ENCODE results near the gene SPDYE4. TPM values are rescaled to one million over a fixed set of nuclear protein-coding genes. Genes with fewer than 3 reads are reported as not detected.

SPDYE4 gene
- total and polyA plus RNA-seq, 2 donors (not counting 1 experiment from before 2014, with no cell fraction given), result not detected

- CTCF ChIA-PET, result no interaction called here
- H3K27me3 ChIP-seq (replicated peaks in 1 of 4; ENCODE audit: control extremely low read depth in 1 of 4, control insufficient read depth in 3 of 4, insufficient read depth in 4 of 4, low read length in 3 of 4), result no peaks in the 10 kb centered on the region
- no peak overlapping the region for H3K4me3 ChIP-seq (ENCODE audit: control extremely low read depth in 1 of 5, extremely low read depth in 1 of 5, insufficient read depth in 1 of 5, low read depth in 2 of 5, low read length in 4 of 5)
- H3K9ac ChIP-seq (ENCODE audit: low read length), result no peak overlapping the region
- peaks cover 11% of the 10 kb centered on the region for H3K27me3 Mint-ChIP-seq
- no peaks in the 10 kb centered on the region for H3K36me3 ChIP-seq (replicated peaks in 1 of 2; ENCODE audit: control extremely low read depth in 1 of 2, control insufficient read depth in 1 of 2, extremely low read depth in 1 of 2, insufficient read depth in 2 of 2, low read length in 1 of 2)
- H3K9me3 Mint-ChIP-seq (ENCODE audit: insufficient read depth), result no peaks in the 10 kb centered on the region
- H3K27ac Mint-ChIP-seq, result no peak overlapping the region
- intact Hi-C loops (cut with micrococcal nuclease), result no loop called here
- no peaks in the 10 kb centered on the region for H3K79me2 ChIP-seq (ENCODE audit: control insufficient read depth, insufficient read depth, low read length)
- H3K4me1 ChIP-seq (ENCODE audit: control insufficient read depth in 2 of 2, insufficient read depth in 2 of 2, low read length in 2 of 2), result no peaks in the 10 kb centered on the region
- no peaks in the 10 kb centered on the region for H3K9me3 ChIP-seq (ENCODE audit: control extremely low read depth in 1 of 3, control insufficient read depth in 2 of 3, insufficient read depth in 1 of 3, low read length in 2 of 3)
- WGBS (ENCODE audit: insufficient coverage), result 89% methylated on average over 12 of the region's 13 CpGs
- H3K27ac ChIP-seq (ENCODE audit: low read length in 2 of 2), result no peak overlapping the region
- POLR2A ChIA-PET, result no interaction called here
- H3K4me2 ChIP-seq (replicated peaks; ENCODE audit: low read depth, low read length, poor library complexity, severe bottlenecking), result no peak overlapping the region
- ATAC-seq (ENCODE audit: low read depth), result no peak
- no peak overlapping the region for H3K4me3 Mint-ChIP-seq
- no peak for DNase-seq
- no peak overlapping the region for H2AFZ ChIP-seq (ENCODE audit: insufficient read depth, low read depth, low read length, poor library complexity, severe bottlenecking)
- H3K4me1 Mint-ChIP-seq, result peaks cover 4% of the 10 kb centered on the region
- TF ChIP-seq EZH2 (IDR thresholded peaks at IDR 0.05; ENCODE audit: borderline replicate concordance, insufficient read depth, low read depth, low read length, poor library complexity, severe bottlenecking) (no peak), CTCF (IDR thresholded peaks at IDR 0.05) (no peak)
- H4K20me1 ChIP-seq (ENCODE audit: control insufficient read depth, insufficient read depth, low read length, poor library complexity, severe bottlenecking), result no peaks in the 10 kb centered on the region
Observed at GRCh38 chr17:8729860-8730259, 28.5 kb downstream of the SPDYE4 start.

- Histone ChIP-seq H3K27ac (ENCODE audit: low read length in 2 of 2) (no peak overlapping the region), H3K27me3 (replicated peaks in 1 of 4; ENCODE audit: control extremely low read depth in 1 of 4, control insufficient read depth in 3 of 4, insufficient read depth in 4 of 4, low read length in 3 of 4) (no peaks in the 10 kb centered on the region), H3K4me1 (ENCODE audit: control insufficient read depth in 2 of 2, insufficient read depth in 2 of 2, low read length in 2 of 2) (no peaks in the 10 kb centered on the region), H3K9ac (ENCODE audit: low read length) (no peak overlapping the region), H3K4me2 (replicated peaks; ENCODE audit: low read depth, low read length, poor library complexity, severe bottlenecking) (no peak overlapping the region), H2AFZ (ENCODE audit: insufficient read depth, low read depth, low read length, poor library complexity, severe bottlenecking) (no peak overlapping the region), H3K36me3 (replicated peaks in 1 of 2; ENCODE audit: control extremely low read depth in 1 of 2, control insufficient read depth in 1 of 2, extremely low read depth in 1 of 2, insufficient read depth in 2 of 2, low read length in 1 of 2) (no peaks in the 10 kb centered on the region), H4K20me1 (ENCODE audit: control insufficient read depth, insufficient read depth, low read length, poor library complexity, severe bottlenecking) (no peaks in the 10 kb centered on the region), H3K9me3 (ENCODE audit: control extremely low read depth in 1 of 3, control insufficient read depth in 2 of 3, insufficient read depth in 1 of 3, low read length in 2 of 3) (no peaks in the 10 kb centered on the region), H3K4me3 (ENCODE audit: control extremely low read depth in 1 of 5, extremely low read depth in 1 of 5, insufficient read depth in 1 of 5, low read depth in 2 of 5, low read length in 4 of 5) (no peak overlapping the region), H3K79me2 (ENCODE audit: control insufficient read depth, insufficient read depth, low read length) (no peaks in the 10 kb centered on the region)
- no peak overlapping the region for H3K27ac Mint-ChIP-seq
- no peak overlapping the region for H3K4me3 Mint-ChIP-seq
- no peaks in the 10 kb centered on the region for H3K9me3 Mint-ChIP-seq (ENCODE audit: insufficient read depth)
- DNase-seq (no peak), ATAC-seq (ENCODE audit: low read depth) (no peak)
- intact Hi-C loops (cut with micrococcal nuclease), result no loop called here
- POLR2A ChIA-PET, result interaction anchor here (0.6 kb wide), 1 partner anchor 597 kb away, joined by 3 read pairs; no protein-coding TSS in a partner anchor
- no peak for TF ChIP-seq EZH2 (IDR thresholded peaks at IDR 0.05; ENCODE audit: borderline replicate concordance, insufficient read depth, low read depth, low read length, poor library complexity, severe bottlenecking)
- TF ChIP-seq CTCF (IDR thresholded peaks at IDR 0.05), result no peak
- CTCF ChIA-PET, result no interaction called here
- WGBS (ENCODE audit: insufficient coverage), result 100% methylated on average over 4 of the region's 8 CpGs
- peaks cover 11% of the 10 kb centered on the region for H3K27me3 Mint-ChIP-seq
- peaks cover 4% of the 10 kb centered on the region for H3K4me1 Mint-ChIP-seq
Observed at GRCh38 chr17:8729421-8729820, 28.9 kb downstream of the SPDYE4 start.
